ENCODE measurements around the gene SLC5A2.
"Not testable (repeated sequence)": the region's sequence is repeated elsewhere in the genome, so short reads cannot be mapped to it uniquely, and the experiment has no call there.

The SLC5A2 gene

DNA sequence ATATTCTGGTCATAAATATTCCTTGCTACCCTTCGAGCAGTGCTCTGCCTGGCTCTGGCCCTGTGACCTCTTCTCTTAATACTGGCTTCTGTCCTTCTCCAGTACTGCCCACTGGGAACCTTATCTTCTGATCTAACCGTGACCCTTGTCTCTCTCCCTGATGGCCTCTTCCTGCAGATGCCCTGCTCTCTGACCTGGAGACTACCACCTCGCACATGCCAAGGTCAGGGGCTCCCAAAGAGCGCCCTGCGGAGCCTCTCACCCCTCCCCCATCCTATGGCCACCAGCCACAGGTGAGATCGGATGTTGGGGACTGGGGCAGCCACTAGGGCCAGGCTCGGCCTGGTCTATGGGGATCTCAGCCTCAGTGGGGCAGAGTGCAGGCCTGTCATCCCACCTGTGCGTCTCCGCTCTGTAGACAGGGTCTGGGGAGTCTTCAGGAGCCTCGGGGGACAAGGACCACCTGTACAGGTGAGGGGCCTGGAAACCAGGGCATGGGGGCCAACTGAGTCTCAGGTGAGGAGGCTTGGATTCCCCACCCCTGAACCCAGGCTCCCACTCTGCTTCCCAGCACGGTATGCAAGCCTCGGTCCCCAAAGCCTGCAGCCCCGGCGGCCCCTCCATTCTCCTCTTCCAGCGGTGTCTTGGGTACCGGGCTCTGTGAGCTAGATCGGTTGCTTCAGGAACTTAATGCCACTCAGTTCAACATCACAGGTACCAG is 9.5 kb upstream of the SLC5A2 start:
- in situ Hi-C loops (cut with HindIII; ENCODE audit: low sequenced_read_pairs) = loop anchor here (25.0 kb wide), 2 partner anchors 411 to 536 kb away; partner anchors contain the start of genes ORAI3, ZNF646 and ZNF668

DNA sequence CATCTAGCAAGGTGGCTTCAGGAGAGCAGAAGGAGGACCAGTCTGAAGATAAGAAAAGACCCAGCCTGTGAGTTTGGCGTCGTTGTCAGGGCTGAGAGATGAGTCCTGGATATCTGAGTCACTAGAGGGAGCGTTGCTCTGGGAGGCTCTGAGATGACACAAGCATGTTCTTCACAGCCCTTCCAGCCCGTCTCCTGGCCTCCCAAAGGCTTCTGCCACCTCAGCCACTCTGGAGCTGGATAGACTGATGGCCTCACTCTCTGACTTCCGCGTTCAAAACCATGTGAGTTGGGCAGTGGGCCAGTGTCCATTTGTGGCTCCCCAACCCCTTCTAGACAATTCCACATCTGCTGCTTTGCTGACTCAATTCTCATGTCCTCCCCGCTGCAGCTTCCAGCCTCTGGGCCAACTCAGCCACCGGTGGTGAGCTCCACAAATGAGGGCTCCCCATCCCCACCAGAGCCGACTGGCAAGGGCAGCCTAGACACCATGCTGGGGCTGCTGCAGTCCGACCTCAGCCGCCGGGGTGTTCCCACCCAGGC is 8.7 kb upstream of the SLC5A2 start:
- in situ Hi-C loops (cut with HindIII; ENCODE audit: low sequenced_read_pairs) = loop anchor here (25.0 kb wide), 2 partner anchors 412 to 537 kb away; partner anchors contain the start of genes ORAI3, ZNF646 and ZNF668

DNA sequence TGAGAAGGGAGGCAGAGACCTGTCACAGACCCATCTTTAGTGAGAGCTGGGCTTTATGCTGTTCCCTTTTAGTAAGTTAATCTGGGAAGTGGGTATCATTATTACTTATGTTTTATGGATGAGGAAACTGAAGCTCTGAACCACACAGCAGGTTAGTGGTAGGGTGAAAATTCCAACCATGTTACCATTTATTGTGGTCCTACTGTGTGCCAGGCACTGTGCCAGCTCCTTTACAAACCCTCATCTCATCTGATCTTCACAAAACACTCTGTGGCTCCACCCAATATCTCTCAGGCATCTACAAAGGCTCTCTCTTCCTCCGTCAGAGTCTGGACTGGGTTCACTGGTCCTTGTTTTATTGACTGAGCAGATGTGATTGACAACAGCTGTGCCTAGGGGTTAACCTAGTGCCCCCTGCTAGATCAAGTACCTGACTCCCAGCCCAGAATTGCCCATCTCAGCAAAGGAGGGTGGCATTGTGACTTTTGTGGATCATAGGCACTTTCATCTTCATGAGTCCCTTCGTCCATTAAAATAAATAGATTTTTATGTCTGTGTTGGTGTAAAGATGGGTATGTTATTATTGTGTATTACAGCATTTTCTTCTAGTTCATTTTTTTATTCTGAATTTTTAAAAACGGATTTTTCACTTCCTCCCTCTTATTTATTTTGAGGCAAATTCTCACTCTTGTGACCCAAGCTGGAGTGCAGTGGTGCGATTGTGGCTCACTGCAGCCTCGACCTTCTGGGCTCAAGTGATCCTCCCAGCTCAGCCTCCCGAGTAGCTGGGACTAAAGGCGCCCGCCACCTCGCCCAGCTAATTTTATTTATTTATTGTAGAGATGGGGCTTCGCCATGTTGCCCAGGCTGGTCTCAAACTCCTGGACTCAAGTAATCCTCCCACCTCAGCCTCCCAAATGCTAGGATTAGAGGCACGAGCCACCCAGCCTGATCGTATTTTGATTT is 7.9 kb upstream of the SLC5A2 start:
- in situ Hi-C loops (cut with HindIII; ENCODE audit: low sequenced_read_pairs) = loop anchor here (25.0 kb wide), 2 partner anchors 413 to 538 kb away; partner anchors contain the start of genes ORAI3, ZNF646 and ZNF668

- in situ Hi-C loops (cut with HindIII; ENCODE audit: low sequenced_read_pairs) = no loop called here
Observed at GRCh38 chr16:31475946-31476302, 7.0 kb upstream of the SLC5A2 start.

DNA sequence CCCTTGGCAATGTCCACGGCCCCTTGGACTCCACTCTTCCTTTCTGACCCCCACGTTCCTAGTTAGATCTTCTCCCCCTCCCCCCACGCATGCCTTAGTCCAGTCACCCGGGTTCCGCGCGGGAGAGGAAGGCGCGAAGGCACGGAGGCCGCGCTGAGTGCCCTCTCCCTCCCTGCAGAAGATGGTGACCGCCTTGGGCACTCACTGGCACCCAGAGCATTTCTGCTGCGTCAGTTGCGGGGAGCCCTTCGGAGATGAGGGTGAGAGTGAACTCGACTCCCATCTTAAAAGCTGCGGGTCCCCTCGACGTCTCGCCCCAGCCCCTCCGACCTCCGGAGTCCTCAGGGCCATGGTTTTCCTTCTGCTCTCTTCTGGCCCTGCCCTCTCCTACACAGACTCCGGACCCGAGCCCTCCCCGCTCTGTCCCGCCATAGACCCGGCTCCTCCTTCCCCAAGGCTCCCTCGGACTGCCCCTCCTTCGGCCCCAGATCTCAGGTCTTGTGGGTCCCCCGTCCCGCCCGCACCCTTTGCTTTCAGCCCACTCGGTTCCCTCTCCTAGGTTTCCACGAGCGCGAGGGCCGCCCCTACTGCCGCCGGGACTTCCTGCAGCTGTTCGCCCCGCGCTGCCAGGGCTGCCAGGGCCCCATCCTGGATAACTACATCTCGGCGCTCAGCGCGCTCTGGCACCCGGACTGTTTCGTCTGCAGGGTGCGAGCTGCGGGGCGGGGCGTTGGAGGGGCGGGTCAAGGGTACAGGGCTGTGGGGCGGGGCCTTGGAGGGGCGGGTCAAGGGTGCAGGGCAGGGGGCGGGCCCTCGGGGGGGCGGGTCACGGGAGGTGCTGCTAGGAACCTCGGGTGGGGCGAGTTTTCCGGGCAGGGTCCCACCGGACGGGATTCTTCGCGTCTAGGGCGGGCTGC is 6.4 kb upstream of the SLC5A2 start:
- in situ Hi-C loops (cut with HindIII; ENCODE audit: low sequenced_read_pairs) = no loop called here

- in situ Hi-C loops (cut with HindIII; ENCODE audit: low sequenced_read_pairs) = no loop called here
Observed at GRCh38 chr16:31477220-31478216, 5.4 kb upstream of the SLC5A2 start.

- in situ Hi-C loops (cut with HindIII; ENCODE audit: low sequenced_read_pairs) = no loop called here
Observed at GRCh38 chr16:31478956-31479355, 4.0 kb upstream of the SLC5A2 start.

- in situ Hi-C loops (cut with HindIII; ENCODE audit: low sequenced_read_pairs) = no loop called here
Observed at GRCh38 chr16:31479751-31480150, 3.2 kb upstream of the SLC5A2 start.

DNA sequence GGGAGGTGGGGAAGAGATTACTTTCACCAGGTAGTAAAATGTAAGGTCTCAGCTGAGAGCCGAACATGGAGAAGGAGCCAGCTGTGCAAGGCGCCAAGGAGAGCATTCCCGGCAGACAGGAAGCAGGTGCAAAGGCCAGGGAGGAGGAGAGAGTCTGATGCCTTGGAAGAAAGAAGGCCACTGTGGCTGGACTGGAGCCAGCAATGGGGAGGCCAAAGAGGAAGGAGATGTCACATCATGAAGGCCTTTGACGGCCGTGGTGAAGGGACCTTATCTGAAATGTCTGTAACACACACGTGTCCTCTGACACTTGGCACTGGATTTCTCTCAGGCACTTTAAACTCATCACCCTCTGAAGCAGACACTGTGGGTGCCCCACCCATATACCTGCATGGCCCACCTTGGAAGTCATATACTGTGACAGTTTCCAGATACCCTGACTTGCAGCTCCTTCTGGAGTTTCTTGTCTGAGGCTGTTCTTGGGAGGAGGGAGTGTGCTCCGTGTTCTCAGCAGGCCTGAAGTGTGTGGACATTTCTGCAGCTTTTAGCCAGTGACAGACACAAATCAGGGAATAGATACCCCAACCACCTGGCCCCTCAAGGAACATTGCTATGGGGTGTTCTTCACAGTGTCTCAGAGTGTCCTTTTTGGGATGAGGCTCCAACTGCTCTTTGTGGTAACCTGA is 1.9 kb upstream of the SLC5A2 start:
- in situ Hi-C loops (cut with HindIII; ENCODE audit: low sequenced_read_pairs) = no loop called here

DNA sequence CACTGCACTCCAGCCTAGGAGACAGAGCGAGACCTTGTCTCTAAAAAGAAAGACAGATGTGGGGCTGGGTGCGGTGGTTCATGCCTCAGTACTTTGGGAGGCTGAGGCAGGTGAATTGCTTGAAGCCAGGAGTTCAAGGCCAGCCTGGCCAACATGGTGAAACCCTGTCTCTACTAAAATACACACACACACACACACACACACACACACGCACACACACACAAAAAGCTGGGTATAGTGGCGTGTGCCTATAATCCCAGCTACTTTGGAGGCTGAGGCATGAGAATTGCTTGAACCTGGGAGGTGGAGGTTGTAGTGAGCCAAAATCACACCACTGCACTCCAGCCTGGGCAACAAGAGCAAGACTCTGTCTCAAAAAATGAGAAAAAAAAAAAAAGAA is 1.1 kb downstream of the SLC5A2 start:
- in situ Hi-C loops (cut with HindIII; ENCODE audit: low sequenced_read_pairs) = not testable (repeated sequence)

DNA sequence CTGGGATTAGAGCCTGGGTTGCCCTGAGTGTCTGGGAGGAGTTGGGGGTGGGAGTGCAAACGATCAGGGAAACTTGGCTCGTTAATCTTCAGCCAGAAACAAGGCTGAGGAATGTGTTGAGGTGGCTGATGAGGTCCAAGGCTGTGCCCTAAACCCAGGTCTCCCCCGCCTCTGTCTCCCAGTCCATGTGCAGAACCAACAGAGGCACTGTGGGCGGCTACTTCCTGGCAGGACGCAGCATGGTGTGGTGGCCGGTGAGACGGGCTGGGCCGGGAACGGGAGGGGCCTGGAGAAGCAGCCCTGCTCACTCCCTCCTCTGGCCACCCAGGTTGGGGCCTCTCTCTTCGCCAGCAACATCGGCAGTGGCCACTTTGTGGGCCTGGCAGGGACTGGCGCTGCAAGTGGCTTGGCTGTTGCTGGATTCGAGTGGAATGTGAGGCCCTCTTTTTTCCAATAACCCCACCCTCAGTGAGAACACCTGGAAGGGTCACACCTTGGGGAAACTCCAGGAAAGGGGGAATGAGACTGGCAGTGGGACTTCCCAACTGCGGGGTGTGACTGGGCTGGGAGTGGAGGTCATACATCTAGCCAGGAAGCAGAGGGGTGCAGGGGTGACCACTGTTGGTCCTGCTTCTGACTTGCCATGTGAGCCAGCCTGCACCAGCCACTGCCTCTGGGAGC is 1.7 kb downstream of the SLC5A2 start:
- in situ Hi-C loops (cut with HindIII; ENCODE audit: low sequenced_read_pairs) = no loop called here

GRCh38 chr16:31485571-31485970 is 2.6 kb downstream of the SLC5A2 start:
- in situ Hi-C loops (cut with HindIII; ENCODE audit: low sequenced_read_pairs) = no loop called here

GRCh38 chr16:31486045-31486444 is 3.1 kb downstream of the SLC5A2 start:
- in situ Hi-C loops (cut with HindIII; ENCODE audit: low sequenced_read_pairs) = no loop called here

GRCh38 chr16:31487071-31487719 is 4.3 kb downstream of the SLC5A2 start:
- in situ Hi-C loops (cut with HindIII; ENCODE audit: low sequenced_read_pairs) = no loop called here

GRCh38 chr16:31487720-31488467 is 5.0 kb downstream of the SLC5A2 start:
- in situ Hi-C loops (cut with HindIII; ENCODE audit: low sequenced_read_pairs) = no loop called here

DNA sequence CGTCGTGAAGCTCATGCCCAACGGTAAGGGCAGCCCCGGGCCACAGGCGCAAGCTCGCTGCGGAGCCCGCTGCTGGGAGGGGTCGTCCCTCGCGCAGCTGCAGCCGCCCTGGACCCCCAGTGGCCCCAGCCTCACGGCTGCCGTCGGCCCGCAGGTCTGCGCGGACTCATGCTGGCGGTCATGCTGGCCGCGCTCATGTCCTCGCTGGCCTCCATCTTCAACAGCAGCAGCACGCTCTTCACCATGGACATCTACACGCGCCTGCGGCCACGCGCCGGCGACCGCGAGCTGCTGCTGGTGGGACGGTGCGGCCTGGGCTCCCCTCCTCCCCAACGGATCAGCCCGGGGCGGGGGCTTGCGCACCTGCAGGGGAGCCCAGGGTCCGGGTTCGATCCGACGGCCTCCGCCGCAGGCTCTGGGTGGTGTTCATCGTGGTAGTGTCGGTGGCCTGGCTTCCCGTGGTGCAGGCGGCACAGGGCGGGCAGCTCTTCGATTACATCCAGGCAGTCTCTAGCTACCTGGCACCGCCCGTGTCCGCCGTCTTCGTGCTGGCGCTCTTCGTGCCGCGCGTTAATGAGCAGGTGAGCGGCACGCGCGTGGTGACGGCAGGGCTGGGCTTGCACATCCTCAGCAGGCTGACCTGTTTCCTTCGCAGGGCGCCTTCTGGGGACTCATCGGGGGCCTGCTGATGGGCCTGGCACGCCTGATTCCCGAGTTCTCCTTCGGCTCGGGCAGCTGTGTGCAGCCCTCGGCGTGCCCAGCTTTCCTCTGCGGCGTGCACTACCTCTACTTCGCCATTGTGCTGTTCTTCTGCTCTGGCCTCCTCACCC is 5.8 kb downstream of the SLC5A2 start:
- in situ Hi-C loops (cut with HindIII; ENCODE audit: low sequenced_read_pairs) = no loop called here
